ENCODE data around the gene NEAT1.

Gene NEAT1

GRCh38 chr11:65414776-65415498 lies 7.7 kb upstream of the NEAT1 start:
- TF ChIP-seq POLR2AphosphoS5 (IDR thresholded peaks at IDR 0.05; ENCODE audit: low read depth, low read length) (no peak; the same call in 1 of the 2 replicates), TAF1 (IDR thresholded peaks at IDR 0.05; ENCODE audit: borderline replicate concordance, insufficient read depth, low read length) (no peak), SIN3A (IDR thresholded peaks at IDR 0.05; ENCODE audit: borderline replicate concordance, insufficient read depth, low read length) (no peak), REST (IDR thresholded peaks at IDR 0.05; ENCODE audit: insufficient read depth in 1 of 2, low read depth in 2 of 2, low read length in 2 of 2) (no peak), FOXP2 (optimal IDR thresholded peaks at IDR 0.05; ENCODE audit: borderline replicate concordance, extremely low read depth, extremely low read length, insufficient read depth) (no peak)

GRCh38 chr11:65415499-65416340 lies 6.9 kb upstream of the NEAT1 start:
- TF ChIP-seq TAF1 (IDR thresholded peaks at IDR 0.05; ENCODE audit: borderline replicate concordance, insufficient read depth, low read length) = 0 out of 2 replicates have a peak, but pooled peaks have one; percentile 20
- no peak for TF ChIP-seq SIN3A (IDR thresholded peaks at IDR 0.05; ENCODE audit: borderline replicate concordance, insufficient read depth, low read length)
- peak; percentile 75 for TF ChIP-seq POLR2AphosphoS5 (IDR thresholded peaks at IDR 0.05; ENCODE audit: low read depth, low read length)

- TF ChIP-seq POLR2AphosphoS5 (IDR thresholded peaks at IDR 0.05; ENCODE audit: low read depth, low read length) (peak; percentile 76; the same call in 1 of the 2 replicates), SIN3A (IDR thresholded peaks at IDR 0.05; ENCODE audit: borderline replicate concordance, insufficient read depth, low read length) (no peak), TAF1 (IDR thresholded peaks at IDR 0.05; ENCODE audit: borderline replicate concordance, insufficient read depth, low read length) (no peak)
Measured at GRCh38 chr11:65416341-65416824, 6.2 kb upstream of the NEAT1 start.

GRCh38 chr11:65416841-65417701 lies 5.5 kb upstream of the NEAT1 start:
- TF ChIP-seq REST (IDR thresholded peaks at IDR 0.05; ENCODE audit: insufficient read depth in 1 of 2, low read depth in 2 of 2, low read length in 2 of 2) = no peak
- no peak for TF ChIP-seq FOXP2 (optimal IDR thresholded peaks at IDR 0.05; ENCODE audit: borderline replicate concordance, extremely low read depth, extremely low read length, insufficient read depth)
- no peak for TF ChIP-seq SIN3A (IDR thresholded peaks at IDR 0.05; ENCODE audit: borderline replicate concordance, insufficient read depth, low read length)
- TF ChIP-seq TAF1 (IDR thresholded peaks at IDR 0.05; ENCODE audit: borderline replicate concordance, insufficient read depth, low read length) = no peak
- TF ChIP-seq POLR2AphosphoS5 (IDR thresholded peaks at IDR 0.05; ENCODE audit: low read depth, low read length) = no peak

- TF ChIP-seq POLR2AphosphoS5 (IDR thresholded peaks at IDR 0.05; ENCODE audit: low read depth, low read length) (no peak), TAF1 (IDR thresholded peaks at IDR 0.05; ENCODE audit: borderline replicate concordance, insufficient read depth, low read length) (no peak), FOXP2 (optimal IDR thresholded peaks at IDR 0.05; ENCODE audit: borderline replicate concordance, extremely low read depth, extremely low read length, insufficient read depth) (no peak), REST (IDR thresholded peaks at IDR 0.05; ENCODE audit: insufficient read depth in 1 of 2, low read depth in 2 of 2, low read length in 2 of 2) (0 out of 4 replicates have a peak, but pooled peaks of 1 of the 2 experiments have one; percentile 6), SIN3A (IDR thresholded peaks at IDR 0.05; ENCODE audit: borderline replicate concordance, insufficient read depth, low read length) (no peak)
Measured at GRCh38 chr11:65417702-65418430, 4.7 kb upstream of the NEAT1 start.
